NCI-H2196 (cell line): Measurements from ENCODE around the gene CAPN15.
"Not testable (repeated sequence)": the region's sequence is repeated elsewhere in the genome, so short reads cannot be mapped to it uniquely, and the experiment has no call there.

Experiments used
- DNase-seq: peaks from one replicate; lab custom pipeline; 2025; ENCODE audit not compliant: unreplicated experiment; lab: John Stamatoyannopoulos, UW

The CAPN15 gene

DNA sequence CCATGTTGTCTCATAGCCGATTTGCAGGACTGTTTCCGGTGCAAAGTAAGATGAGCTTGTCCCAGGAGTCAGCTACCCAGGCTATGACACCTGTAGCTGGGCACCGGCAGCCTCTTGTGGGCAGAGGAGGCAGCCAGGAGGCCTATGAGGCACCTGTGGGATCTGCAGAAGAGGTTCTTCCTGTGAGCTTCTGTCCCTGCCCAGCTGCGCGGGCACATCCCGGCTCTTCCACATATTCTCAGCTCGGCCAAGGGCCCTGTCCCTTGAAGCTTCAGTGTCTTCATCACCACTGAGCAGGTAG is 21.3 kb upstream of the CAPN15 start:
- no peak for DNase-seq

DNA sequence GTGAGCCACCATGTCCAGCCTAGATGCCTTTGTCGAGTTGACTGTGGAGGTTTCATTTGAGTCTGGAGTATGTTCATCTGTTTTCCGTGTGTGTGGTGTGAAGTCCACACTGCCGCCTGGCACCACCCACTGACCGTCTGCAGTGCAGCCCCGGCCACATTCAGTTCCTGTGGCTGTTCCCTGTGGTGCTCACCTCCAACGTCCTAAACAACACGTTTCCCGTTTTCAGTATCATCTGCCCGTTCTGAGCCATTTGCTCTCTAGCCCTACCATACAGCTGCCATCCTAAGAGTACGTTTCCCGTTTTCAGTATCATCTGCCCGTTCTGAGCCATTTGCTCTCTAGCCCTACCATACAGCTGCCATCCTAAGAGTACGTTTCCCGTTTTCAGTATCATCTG is 20.0 kb upstream of the CAPN15 start:
- not testable (repeated sequence) for DNase-seq

DNA sequence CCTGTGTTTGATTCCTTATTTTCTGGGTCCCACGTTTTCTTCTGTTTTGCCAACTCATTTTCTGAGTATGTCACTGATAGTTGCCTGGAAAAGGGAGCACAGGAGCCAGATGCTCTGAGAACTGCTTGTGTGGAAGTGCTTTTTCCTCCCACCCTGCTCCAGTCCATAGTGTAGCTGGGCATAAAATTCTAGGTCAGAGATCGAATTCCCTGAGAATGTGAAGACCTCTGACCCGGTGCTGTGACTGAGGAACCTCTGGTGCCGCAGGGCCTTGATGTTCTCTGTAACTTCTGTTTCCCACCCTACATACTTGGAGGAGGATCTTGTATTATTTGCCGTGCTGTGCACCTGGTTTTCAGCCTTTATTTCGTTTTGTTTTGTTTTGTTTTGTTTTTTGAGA is 19.5 kb upstream of the CAPN15 start:
- no peak for DNase-seq

DNA sequence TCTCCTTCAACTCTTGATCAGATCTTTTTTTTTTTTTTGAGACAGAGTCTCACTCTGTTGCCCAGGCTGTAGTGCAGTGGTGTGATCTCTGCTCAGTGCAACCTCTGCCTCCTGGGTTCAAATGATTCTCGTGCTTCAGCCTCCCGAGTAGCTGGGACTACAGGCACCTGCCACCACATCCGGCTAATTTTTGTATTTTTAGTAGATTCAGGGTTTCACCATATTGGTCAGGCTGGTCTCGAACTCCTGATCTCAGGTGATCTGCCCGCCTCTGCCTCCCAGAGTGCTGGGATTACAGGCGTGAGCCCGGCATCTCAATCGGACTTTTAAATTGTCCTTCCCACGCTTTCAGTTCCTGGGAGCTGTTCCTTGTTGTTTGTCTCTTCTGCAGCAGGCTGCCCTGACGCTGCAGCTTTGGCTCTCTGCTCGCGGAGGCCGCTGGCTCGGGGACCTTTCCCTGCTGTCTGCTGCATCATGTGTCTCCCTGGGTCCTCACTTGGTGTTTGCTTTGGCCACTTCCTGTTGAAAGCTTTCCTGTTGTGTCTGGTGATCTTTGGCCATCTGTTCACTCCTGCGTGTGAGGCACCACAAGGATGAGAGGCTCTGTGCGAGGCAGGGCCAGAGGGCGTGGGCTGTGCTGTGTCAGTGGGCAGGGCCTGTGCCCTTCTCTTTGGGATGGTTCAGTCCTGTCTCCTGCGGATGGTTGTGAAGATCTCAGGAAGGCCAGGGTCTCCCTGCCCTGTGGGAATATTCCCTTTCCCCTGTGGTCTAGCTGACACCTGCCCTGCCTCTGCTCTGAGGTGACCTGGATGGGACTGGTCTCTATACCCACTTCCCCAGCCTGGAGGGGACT is 18.4 kb upstream of the CAPN15 start:
- peak; percentile 16 for DNase-seq

DNA sequence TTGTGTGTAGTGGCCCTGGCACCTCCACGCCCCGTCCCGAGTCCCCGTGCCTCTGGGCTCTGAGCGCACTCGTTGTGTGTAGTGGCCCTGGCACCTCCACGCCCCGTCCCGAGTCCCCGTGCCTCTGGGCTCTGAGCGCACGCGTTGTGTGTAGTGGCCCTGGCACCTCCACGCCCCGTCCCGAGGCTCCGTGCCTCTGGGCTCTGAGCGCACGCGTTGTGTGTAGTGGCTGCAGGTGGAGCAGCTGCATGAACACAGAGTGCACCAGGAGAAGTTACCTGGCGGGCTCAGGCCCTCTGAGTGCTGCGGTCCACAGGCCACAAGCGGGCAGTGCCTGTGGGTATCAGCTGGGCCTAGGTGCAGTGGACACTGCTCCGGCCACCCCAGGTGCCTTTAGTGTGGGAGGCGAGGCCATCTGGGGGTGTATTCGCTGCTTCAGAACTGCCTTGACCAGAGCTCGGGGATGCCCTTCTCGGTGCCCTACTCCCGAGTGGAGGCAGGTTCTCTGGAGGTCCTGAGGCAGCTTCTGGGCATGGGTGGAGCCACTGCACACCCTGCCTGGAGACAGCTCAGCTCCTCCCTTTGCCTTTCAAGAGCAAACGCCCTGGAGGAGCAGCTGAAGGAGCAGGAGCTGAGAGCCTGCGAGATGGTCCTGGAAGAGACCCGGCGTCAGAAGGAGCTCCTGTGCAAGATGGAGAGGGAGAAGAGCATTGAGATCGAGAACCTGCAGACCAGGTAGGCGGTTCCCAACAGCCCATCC is 17.3 kb upstream of the CAPN15 start:
- DNase-seq: no peak

DNA sequence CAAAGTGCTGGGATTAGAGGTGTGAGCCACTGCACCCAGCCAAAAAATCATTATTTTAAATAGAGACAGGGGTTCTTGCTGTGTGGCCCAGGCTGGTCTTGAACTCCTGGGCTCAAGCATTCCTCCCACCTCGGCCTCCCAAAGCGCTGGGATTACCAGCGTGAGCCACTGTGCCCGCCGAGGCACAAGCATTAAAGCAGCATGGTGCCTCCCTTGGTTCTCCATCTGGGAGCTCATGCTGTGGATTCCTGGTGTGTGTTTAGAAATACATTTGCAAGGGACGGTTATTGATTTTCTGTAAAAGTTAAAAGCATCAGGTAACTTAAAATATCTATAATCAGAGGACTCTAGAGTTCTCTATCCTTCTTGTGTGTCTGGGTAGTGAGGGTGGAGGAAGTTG is 14.7 kb upstream of the CAPN15 start:
- DNase-seq: no peak

DNA sequence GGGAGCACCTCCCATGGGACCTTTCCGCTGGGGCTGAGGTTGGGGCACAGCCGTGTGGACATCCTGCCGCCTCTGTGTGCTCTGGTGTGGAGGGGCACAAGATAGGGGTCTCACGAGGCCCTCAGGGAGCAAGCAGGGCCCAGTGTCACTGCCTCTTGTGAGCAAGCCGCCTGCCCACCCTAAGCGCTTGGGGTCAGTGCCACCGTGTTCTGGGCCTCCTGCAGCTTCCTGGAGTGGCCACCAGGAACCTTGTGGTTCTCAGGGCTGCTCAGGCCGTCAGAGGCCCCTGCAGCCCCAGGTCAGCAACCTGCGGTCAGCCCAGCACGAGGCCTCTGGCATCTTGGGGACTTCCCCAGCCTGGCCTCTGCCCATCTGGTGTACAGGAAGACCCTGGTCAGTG is 13.6 kb upstream of the CAPN15 start:
- no peak for DNase-seq

DNA sequence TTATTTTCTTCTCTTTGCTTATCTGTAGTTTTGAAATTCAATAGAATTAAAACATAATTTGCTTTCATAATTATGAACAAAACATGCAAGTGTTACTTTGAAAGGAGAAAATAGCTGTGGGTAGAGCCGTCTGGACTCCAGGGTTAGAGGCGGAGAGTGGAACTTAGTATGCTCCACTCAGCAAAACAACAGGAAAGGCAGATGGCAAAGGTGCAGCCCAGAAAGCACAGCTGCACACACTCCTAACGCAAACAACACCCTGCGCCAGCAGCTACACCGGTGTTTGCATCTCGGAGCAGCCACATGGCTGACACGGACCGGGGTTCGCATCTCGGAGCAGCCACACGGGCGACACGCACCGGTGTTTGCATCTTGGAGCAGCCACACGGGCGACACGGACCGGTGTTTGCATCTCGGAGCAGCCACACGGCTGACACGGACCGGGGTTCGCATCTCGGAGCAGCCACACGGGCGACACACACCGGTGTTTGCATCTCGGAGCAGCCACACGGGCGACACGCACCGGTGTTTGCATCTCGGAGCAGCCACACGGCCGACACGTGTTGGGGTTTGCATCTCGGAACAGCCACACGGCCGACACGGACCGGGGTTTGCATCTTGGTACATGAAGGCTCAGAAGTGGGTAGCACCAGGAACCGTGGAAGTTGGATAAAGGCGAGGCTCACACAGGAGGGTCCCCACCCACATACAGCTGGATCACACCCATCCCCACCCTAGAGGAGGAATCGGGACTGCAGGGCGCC is 12.2 kb upstream of the CAPN15 start:
- no peak for DNase-seq

DNA sequence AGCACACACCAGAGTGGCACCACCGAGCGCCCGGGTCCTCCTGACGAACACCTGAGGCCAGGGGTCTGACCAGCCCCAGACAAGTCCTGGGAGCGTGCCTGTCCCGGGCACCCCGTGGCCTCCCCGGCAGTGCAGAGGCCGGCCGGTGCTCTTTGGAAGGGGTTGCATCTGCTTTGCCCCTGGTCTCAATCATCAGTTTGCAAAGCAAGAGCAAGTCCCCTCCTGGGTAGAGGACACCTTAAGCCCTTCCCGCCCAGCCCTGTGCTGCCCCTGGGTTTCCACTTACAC is 11.6 kb upstream of the CAPN15 start:
- no peak for DNase-seq

DNA sequence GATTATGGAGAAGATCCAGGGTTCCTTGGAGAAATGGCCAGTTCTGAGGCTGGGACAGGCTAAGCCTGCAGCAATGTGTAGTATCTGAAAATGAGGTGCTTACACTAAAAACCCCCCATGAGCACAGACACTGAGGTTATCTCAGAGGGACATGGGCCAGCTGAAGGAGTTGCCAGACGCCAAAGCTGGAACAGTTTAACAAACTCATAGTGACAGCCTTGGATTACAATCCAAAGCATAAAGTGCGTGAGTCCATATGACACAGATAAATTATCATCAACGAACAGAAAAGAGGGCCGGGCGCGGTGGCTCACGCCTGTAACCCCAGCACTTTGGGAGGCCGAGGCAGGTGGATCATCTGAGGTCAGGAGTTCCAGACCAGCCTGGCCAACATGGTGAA is 11.2 kb upstream of the CAPN15 start:
- DNase-seq: no peak

DNA sequence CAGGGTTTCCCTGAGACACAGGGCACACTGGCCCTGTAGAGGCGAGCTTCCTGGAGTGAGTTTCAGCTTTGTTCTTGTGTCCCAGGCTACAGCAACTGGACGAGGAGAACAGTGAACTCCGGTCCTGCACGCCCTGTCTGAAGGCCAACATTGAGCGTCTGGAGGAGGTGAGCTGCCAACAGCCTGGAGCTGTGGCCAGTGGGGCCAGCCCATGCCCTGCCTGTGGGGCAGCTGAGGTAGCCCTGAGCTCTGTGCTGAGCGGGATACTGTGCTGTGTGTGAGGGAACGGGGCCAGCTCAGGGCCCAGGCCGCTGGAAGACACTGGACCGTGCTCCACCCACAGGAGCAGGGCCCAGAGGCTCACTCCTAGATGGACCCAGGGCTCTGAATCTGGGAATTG is 8.7 kb upstream of the CAPN15 start:
- no peak for DNase-seq

DNA sequence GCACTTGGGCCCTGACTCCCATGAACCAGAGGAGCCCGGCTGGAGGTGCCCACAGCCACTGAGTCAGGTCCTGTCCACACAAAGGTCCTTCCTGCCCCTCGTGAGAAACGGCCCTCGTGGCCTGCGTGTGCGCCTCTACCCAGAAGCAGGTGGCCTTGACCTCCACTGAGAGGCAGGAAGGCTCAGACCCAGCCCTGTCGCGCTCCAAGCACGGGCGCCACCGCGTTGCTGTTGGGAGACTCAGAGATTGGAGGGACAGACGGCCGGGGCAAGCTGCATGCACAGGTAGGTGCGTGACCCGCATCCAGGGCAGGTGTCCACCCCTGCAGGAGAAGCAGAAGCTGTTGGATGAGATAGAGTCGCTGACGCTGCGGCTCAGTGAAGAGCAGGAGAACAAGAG is 8.1 kb upstream of the CAPN15 start:
- DNase-seq: no peak

DNA sequence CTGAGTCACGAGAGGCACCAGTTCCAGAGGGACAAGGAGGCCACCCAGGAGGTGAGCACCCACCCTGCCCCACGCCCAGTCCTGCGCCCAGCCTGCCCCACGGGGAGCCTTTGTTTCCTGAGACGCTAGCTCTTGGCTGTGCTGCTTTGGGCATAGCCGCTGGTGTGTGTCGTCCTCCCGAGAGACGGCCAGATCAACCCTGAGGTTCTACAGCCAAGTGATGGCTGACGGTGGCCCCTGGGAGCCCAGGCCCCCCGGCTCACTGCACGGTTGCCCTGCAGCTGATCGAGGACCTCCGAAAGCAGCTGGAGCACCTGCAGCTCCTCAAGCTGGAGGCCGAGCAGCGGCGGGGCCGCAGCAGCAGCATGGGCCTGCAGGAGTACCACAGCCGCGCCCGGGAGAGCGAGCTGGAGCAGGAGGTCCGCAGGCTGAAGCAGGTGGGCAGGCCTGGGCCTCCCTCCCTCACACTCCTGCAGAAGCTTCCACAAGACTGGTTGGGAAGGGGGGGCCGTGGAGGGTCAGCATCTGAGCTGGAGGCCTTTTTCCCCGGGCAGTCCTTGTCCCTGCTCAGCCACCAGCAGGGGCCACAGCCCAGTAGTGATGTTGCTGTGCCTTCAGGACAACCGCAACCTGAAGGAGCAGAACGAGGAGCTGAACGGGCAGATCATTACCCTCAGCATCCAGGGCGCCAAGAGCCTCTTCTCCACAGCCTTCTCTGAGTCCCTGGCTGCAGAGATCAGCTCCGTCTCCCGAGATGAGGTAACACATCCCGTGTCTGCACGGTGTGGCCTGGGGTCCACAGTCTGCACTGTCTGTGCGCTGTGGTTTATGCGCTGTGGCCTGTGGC is 7.4 kb upstream of the CAPN15 start:
- DNase-seq: no peak

DNA sequence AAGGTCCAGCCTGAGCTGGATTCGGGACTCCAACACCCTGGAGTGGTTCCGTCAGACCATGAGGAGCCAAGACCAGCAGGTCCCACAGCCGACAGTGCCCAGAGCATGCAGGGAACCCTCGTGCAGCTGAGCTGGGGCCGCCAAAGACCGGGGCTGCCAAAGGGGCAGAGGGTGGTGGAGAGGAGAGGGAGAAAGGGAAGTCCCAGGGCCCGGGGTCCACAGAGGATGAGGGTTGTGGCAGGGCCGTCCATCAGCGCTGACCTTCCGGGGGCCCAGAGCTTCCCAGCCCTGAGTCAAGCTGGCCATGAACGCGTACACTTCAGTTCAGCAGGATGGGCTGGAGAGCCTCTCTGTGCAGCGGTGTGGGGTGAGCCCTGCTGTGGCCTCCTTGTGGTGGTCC is 6.7 kb upstream of the CAPN15 start:
- no peak for DNase-seq

DNA sequence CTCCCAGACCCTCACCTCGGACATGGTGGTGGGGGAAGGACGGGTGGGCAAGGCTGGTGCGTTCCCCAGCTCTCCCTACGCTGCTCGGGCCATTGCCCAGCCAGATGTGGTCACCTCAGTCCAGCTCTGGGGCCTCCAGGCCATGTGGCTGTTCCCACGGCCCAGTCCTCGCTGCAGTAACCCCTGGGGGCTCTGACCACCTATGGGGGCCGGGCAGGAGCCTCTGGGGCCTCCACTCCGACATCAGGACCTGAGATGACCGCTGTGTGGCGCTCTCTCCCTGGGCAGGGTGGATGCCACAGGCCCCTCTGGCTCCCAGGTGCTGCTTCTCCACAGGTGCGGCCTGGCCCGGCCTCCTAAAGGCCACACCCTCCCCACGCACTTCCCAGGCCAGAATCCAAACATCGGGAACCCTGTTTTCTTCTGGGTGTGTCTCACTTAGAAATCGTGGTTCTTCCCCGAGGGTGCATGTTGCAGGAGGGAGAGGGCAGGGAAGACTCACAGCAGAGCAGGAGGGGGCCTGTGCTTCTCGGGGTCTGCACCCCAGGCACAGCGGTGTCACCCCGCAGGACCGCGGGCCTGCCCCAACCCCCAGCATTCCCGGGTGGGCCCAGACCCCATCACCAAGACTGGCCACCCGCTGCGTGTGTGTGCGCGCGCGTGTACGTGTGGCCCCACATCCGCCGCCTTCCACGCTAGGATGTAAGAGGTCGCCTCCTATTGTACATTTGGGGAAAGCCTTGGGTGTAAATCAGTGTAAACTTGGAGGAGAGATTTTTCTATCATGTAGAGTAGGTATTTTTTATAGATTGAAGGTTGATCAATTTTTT is 5.9 kb upstream of the CAPN15 start:
- DNase-seq: no peak

DNA sequence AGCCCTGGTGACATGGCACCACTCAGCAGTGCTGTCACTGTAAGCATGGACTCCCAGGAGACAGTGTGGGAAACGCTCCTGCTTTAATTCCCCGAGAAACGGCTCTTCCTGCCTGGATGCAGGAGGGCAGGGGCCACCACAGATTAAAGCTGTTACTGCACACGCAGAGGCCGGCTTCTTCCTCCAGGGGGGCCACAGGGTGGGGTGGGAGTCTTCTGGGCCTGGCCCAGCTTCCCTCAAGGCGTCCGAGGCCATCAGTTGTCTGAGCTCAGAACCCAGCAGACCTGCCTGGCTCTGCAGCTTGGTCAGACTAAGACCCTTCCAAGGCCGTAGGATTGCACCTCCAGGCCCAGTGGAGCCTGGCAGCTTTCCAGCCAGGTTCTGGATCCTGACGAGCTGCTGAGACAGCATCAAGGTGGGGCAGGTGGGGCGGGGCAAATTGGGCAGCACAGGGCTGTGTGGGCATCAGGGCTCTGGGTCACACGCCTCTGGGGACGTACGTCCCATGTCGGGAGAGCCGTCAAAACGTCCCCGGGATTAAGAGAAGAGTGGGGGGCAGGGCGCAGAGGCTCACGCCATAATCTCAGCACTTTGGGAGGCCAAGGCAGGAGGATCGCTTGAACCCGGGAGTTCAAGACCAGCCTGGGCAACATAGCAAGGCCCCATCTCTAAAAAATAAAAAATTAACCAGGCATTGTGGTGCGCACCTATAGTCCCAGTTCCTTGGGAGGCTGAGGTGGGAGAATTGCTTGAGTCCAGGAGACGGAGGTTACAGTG is 5.0 kb upstream of the CAPN15 start:
- DNase-seq: no peak

DNA sequence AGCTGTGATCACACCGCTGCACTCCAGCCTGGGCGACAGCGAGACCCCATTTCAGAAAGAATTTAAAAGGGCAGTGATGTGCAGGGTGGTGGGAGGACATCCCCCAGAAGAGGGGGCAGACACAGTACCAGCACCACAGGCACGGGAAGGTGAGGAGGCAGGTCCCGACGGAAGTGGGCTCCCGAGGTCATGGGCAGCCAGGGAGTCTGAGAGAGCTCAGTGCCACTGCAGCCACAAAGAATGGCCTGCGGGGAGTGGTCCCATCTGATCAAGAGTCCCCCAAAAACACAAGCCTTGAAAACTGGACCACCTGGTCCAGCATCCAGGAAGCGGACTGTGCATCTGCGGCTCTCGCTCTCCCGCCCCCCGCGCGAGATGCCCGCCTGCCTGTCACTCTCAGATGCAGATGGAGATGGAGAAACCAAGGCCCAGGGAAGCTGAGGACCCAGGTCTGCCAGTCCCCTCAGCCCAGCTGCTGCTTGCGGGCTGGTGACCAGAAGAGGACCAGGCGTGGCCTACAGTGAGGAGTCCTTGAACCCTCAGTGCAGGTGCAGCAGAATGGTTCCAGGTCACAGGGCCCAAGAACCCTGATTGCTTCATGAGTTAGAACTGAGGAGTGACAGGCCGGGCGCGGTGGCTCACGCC is 4.3 kb upstream of the CAPN15 start:
- DNase-seq: no peak

DNA sequence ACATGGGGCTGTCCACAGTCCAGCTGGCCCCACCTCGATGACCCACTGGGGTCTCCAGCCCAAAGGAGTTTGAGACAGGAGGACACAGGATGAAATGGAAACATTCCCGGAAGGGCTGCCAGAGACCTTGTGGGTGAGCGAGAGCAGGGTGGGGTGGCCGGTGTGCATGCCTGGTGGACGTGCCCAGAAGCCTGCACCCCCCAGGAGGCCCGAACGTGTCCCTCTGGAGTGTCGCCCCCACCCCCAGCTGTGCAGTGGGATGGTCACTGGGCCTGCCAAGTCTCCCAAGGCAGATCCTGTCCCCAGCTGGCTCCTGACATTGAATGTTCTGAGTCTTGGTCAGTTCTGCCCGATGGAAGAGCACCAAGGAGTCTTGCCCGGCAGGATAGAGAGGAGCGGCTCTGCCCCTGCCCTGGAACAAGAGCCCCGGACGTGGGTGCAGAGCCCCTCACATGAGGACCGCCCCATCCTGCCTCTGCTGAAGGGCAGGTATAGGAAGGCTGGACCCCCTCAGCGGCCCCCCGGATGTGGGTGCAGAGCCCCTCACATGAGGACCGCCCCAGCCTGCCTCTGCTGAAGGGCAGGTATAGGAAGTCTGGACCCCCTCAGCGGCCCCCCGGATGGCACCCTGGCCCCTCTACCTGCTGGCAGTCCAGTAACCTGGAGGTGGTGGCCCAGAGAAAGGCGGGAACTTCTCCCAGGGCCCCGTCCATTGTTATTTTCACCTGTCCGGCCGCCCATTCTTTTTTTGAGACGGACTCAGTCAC is 3.1 kb upstream of the CAPN15 start:
- DNase-seq: no peak
